Stimulated activated CD4-positive, alpha-beta T cell treated with anti-CD3 and anti-CD28 coated beads, Interleukin-12 subunit alpha, Interleukin-12 subunit beta, amount 100 ng/mL, for 24 hours (primary cell): ENCODE measurements around the gene KRTAP10-8.
"Not testable (repeated sequence)": the region's sequence is repeated elsewhere in the genome, so short reads cannot be mapped to it uniquely, and the experiment has no call there.

Experiments used
- DNase-seq, 2 experiments: peaks; one replicate each; pipeline ENCODE4 v3.0.0-alpha.2; 2020; ENCODE audit warnings: low read depth in 2 of 2

The KRTAP10-8 gene

GRCh38 chr21:44599264-44600029 lies 12.4 kb upstream of the KRTAP10-8 start:
- no peak for DNase-seq

GRCh38 chr21:44600118-44600978 lies 11.5 kb upstream of the KRTAP10-8 start, which contains the start of gene KRTAP10-7:
Gene KRTAP10-7 (plus strand): TSS chr21:44600597. CDS start chr21:44600622, 25 bp downstream.
- not testable (repeated sequence) for DNase-seq

- DNase-seq, result not testable (repeated sequence)
Measured at GRCh38 chr21:44601091-44601490, 10.8 kb upstream of the KRTAP10-8 start.

- no peak for DNase-seq
Measured at GRCh38 chr21:44601596-44602462, 10.1 kb upstream of the KRTAP10-8 start.

- no peak for DNase-seq
Measured at GRCh38 chr21:44602463-44602850, 9.4 kb upstream of the KRTAP10-8 start.

- no peak for DNase-seq
Measured at GRCh38 chr21:44603109-44603875, 8.6 kb upstream of the KRTAP10-8 start.

GRCh38 chr21:44603911-44604310 lies 8.0 kb upstream of the KRTAP10-8 start:
- no peak for DNase-seq

GRCh38 chr21:44606495-44606894 lies 5.4 kb upstream of the KRTAP10-8 start:
- DNase-seq, result no peak

- no peak for DNase-seq
Measured at GRCh38 chr21:44609193-44609592, 2.7 kb upstream of the KRTAP10-8 start.

- not testable (repeated sequence) for DNase-seq
Measured at GRCh38 chr21:44610157-44610843, 1.6 kb upstream of the KRTAP10-8 start.

- no peak for DNase-seq
Measured at GRCh38 chr21:44611551-44611950, 328 bp upstream of the KRTAP10-8 start.

GRCh38 chr21:44612669-44613229 lies 870 bp downstream of the KRTAP10-8 start:
- DNase-seq, result no peak

GRCh38 chr21:44613386-44614155 lies 1.7 kb downstream of the KRTAP10-8 start:
- no peak for DNase-seq

GRCh38 chr21:44614161-44614631 lies 2.3 kb downstream of the KRTAP10-8 start:
- DNase-seq, result no peak

- DNase-seq, result no peak
Measured at GRCh38 chr21:44614961-44615391, 3.1 kb downstream of the KRTAP10-8 start.

GRCh38 chr21:44615466-44615865 lies 3.6 kb downstream of the KRTAP10-8 start:
- no peak for DNase-seq

- no peak for DNase-seq
Measured at GRCh38 chr21:44615911-44616590, 4.2 kb downstream of the KRTAP10-8 start.

GRCh38 chr21:44616591-44616926 lies 4.7 kb downstream of the KRTAP10-8 start:
- DNase-seq, result no peak

GRCh38 chr21:44617071-44617501 lies 5.2 kb downstream of the KRTAP10-8 start:
- no peak for DNase-seq
